Measurements from ENCODE around the gene CLDN24. TPM values are rescaled to one million over a fixed set of nuclear protein-coding genes. Genes with fewer than 3 reads are reported as not detected.

Gene CLDN24
- total RNA-seq, 1 experiment from 2014 or later: not detected

DNA sequence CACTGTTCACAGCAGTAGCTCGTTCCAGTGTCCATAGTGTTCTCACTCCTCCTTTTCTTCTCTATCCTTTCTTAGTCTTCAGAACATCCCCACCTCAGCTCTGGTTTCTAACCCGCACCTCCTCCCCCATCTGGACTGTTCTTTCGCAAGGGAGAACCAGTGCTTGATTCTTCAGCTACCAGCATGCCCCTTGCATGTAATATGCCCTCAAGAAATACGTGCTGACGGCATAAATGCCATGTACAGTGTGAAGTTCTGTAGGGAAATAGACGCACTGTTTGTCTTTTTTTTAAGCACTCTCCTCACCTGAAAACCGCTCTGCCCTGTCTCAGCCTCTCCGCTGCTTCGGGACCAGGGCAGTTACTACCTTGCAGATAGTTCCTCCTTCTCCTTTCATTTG lies 7.4 kb downstream of the CLDN24 start:
- Histone ChIP-seq H3T11ph (ENCODE audit: low read length) (no peak overlapping the region), H3K79me2 (ENCODE audit: insufficient read depth, low read length) (no peaks in the 10 kb centered on the region; the same call in 1 of the 2 replicates), H3K23ac (ENCODE audit: insufficient read length, low read depth, low read length) (no peak overlapping the region), H3K18ac (ENCODE audit: insufficient read length, low read depth, low read length) (no peak overlapping the region), H2BK15ac (ENCODE audit: low read depth, low read length) (no peak overlapping the region), H3K4me1 (ENCODE audit: insufficient read depth, low read length) (no peaks in the 10 kb centered on the region), H3K23me2 (ENCODE audit: insufficient read length, low read depth, low read length, poor library complexity, severe bottlenecking) (no peaks in the 10 kb centered on the region), H4K5ac (ENCODE audit: insufficient read length, low read depth, low read length) (no peak overlapping the region), H4K20me1 (ENCODE audit: control insufficient read depth, insufficient read depth, insufficient read length) (no peaks in the 10 kb centered on the region), H3K79me1 (ENCODE audit: insufficient read depth, low read depth, low read length, poor library complexity, severe bottlenecking) (no peaks in the 10 kb centered on the region), H3K27me3 (ENCODE audit: insufficient read depth, low read length) (no peaks in the 10 kb centered on the region), H3K4me2 (ENCODE audit: insufficient read depth, insufficient read length, low read length) (no peak overlapping the region), H3K14ac (ENCODE audit: insufficient read depth, low read length) (no peak overlapping the region), H3K56ac (ENCODE audit: insufficient read length, low read depth, low read length) (no peak overlapping the region), H2AFZ (ENCODE audit: low read length) (no peak overlapping the region), H3K9me3 (ENCODE audit: control insufficient read depth, low read depth, low read length) (no peaks in the 10 kb centered on the region), H2BK12ac (ENCODE audit: insufficient read length, low read depth, low read length) (no peak overlapping the region), H2BK5ac (ENCODE audit: insufficient read length, low read length) (no peak overlapping the region), H3K9ac (ENCODE audit: extremely low read depth, insufficient read length, low read length) (no peak overlapping the region), H3K27ac (ENCODE audit: insufficient read length, low read depth, low read length) (no peak overlapping the region), H3K4ac (ENCODE audit: low read depth, low read length) (no peak overlapping the region), H2AK5ac (ENCODE audit: insufficient read length, low read length) (no peak overlapping the region), H4K8ac (replicated peaks; ENCODE audit: insufficient read length, low read depth, low read length) (no peak overlapping the region), H4K91ac (ENCODE audit: insufficient read length, low read depth, low read length) (no peak overlapping the region), H2BK120ac (ENCODE audit: low read depth, low read length, poor library complexity, severe bottlenecking) (no peak overlapping the region), H2BK20ac (ENCODE audit: low read depth, low read length, poor library complexity, severe bottlenecking) (no peak overlapping the region)
- WGBS (ENCODE audit: extremely low coverage, insufficient read length, low lambda C conversion rate): no CpG with 5 or more reads among the region's 9 CpGs
- H3K27ac Mint-ChIP-seq: peak overlapping the region in 2 of 3 experiments; percentile 31 to 71; a peak in 4 of 7 replicates
- peaks cover 22 to 70% (median 51%) of the 10 kb centered on the region in 3 experiments for H3K36me3 Mint-ChIP-seq (ENCODE audit: insufficient read depth in 1 of 3, low read depth in 3 of 3)
- no peak for DNase-seq
- no peaks in the 10 kb centered on the region for H3K9me3 Mint-ChIP-seq
- H3K4me3 Mint-ChIP-seq: no peak overlapping the region
- H3K4me1 Mint-ChIP-seq: no peaks in the 10 kb centered on the region
- no peaks in the 10 kb centered on the region for H3K27me3 Mint-ChIP-seq (ENCODE audit: low read depth)
- TF ChIP-seq, protein P1, sequence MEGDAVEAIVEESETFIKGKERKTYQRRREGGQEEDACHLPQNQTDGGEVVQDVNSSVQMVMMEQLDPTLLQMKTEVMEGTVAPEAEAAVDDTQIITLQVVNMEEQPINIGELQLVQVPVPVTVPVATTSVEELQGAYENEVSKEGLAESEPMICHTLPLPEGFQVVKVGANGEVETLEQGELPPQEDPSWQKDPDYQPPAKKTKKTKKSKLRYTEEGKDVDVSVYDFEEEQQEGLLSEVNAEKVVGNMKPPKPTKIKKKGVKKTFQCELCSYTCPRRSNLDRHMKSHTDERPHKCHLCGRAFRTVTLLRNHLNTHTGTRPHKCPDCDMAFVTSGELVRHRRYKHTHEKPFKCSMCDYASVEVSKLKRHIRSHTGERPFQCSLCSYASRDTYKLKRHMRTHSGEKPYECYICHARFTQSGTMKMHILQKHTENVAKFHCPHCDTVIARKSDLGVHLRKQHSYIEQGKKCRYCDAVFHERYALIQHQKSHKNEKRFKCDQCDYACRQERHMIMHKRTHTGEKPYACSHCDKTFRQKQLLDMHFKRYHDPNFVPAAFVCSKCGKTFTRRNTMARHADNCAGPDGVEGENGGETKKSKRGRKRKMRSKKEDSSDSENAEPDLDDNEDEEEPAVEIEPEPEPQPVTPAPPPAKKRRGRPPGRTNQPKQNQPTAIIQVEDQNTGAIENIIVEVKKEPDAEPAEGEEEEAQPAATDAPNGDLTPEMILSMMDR (conservative IDR thresholded peaks at IDR 0.05): no peak
